LNCaP clone FGC (cell line): ENCODE results near the gene PCSK9.

Experiments used
- DNase-seq: peaks from one replicate; pipeline ENCODE4 v3.0.0-alpha.2; 2011; ENCODE audit warnings: low read depth
- H3K4me3 ChIP-seq: 2 replicates; pipeline ENCODE4 v1.5.1; 2011; ENCODE audit warnings: mild to moderate bottlenecking, low read depth, low read length, control low read depth
- TF ChIP-seq, protein P1 (sequence below): IDR thresholded peaks from 2 replicates; pipeline ENCODE4 v1.5.1; 2012; ENCODE audit warnings: mild to moderate bottlenecking; ENCODE audit not compliant: control insufficient read depth, insufficient read depth; ENCODE audit errors: extremely low read depth

Gene PCSK9

DNA sequence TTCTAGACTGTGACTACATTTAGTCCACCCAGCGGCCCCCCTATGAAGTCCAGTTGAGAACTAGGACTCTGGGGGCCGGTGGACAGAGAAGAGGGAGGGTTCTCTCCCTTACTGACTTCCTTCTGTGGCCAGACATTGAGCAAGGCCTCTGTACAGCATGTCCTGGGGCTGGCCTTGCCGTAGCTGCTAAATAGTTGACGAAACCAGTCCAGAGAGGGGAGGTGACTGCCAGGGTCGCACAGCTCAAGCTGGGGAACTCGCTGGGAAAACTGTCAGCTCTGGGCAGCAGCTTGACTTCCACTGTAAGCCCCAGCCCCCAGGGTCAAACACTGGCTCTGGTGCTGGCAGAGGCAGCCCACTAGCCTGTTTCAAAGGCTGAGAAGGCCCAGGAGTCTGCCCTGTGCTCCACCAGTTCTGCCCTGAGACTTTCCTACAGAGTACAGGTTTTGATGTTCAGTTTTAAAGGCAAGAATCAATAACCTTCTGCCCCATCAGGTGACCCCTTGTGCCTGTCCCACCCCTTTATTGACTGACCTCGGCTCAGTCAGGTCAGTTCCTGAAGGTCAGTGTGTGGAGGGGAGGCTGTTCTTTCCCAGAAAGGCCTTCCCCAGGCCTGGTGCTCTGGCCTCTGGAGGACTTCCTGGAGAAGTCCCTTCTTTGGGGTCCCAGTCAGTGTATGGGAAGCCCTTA, 14.1 kb downstream of the PCSK9 start:
- TF ChIP-seq, protein P1, sequence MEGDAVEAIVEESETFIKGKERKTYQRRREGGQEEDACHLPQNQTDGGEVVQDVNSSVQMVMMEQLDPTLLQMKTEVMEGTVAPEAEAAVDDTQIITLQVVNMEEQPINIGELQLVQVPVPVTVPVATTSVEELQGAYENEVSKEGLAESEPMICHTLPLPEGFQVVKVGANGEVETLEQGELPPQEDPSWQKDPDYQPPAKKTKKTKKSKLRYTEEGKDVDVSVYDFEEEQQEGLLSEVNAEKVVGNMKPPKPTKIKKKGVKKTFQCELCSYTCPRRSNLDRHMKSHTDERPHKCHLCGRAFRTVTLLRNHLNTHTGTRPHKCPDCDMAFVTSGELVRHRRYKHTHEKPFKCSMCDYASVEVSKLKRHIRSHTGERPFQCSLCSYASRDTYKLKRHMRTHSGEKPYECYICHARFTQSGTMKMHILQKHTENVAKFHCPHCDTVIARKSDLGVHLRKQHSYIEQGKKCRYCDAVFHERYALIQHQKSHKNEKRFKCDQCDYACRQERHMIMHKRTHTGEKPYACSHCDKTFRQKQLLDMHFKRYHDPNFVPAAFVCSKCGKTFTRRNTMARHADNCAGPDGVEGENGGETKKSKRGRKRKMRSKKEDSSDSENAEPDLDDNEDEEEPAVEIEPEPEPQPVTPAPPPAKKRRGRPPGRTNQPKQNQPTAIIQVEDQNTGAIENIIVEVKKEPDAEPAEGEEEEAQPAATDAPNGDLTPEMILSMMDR: no peak
- no peak overlapping the region for H3K4me3 ChIP-seq
- DNase-seq: no peak

DNA sequence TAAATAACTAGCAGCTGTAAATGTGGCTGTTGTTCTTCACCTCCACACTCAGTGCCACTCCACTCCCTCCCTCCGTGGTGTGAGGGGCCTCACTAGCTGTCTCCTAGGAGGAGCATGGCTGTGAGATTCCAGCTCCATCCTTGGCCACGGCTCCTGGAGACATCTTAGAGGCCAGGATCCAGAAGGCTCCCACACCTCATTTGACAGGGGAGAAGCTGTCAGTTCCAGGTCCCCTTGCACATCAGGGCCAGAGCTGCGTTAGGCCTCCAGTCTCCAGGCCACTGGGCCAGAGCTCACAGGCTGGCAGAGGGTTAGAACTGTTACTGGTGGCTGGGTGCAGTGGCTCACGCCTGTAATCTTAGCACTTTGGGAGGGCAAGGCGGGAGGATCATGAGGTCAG, 15.0 kb downstream of the PCSK9 start:
- no peak overlapping the region for H3K4me3 ChIP-seq
- TF ChIP-seq, protein P1: no peak
- DNase-seq: no peak

DNA sequence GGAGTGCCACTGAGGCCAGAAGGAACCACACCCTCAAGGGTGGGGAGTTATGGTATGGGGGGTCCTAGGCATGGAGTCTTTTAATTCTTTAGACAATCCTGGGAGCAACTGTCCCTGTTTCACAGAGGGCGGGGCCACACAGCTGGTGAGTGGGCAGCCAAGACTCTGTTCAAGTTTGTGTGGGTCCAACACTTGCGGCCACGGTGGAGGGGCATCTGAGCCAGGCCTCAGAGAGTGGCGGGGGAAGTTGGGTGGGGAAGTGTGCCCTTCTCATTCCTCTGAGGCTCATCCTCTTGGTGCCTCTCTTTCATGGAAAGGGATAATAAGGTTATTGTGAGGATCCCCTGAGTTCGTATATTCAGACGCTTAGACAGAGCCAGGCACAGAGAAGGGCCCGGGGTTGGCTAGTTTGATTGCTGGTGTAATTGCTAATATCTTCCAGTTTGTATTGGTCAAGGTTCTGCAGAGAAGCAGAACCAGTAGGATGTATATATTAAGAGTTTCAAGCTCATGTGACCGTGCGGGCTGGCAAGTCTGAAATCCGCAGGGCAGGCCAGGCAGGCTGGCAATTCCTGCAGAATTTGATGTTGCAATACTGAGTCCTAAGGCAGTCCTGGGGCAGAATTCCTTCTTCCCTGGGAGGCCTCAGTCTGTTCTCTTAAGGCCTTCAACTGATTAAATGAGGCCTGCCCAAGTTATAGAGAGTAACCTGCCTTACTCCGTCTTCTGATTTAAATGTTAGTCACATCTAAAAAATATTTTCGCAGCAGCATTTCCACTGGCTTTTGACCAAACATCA, 15.9 kb downstream of the PCSK9 start:
- TF ChIP-seq, protein P1: no peak
- no peak overlapping the region for H3K4me3 ChIP-seq
- DNase-seq: no peak

DNA sequence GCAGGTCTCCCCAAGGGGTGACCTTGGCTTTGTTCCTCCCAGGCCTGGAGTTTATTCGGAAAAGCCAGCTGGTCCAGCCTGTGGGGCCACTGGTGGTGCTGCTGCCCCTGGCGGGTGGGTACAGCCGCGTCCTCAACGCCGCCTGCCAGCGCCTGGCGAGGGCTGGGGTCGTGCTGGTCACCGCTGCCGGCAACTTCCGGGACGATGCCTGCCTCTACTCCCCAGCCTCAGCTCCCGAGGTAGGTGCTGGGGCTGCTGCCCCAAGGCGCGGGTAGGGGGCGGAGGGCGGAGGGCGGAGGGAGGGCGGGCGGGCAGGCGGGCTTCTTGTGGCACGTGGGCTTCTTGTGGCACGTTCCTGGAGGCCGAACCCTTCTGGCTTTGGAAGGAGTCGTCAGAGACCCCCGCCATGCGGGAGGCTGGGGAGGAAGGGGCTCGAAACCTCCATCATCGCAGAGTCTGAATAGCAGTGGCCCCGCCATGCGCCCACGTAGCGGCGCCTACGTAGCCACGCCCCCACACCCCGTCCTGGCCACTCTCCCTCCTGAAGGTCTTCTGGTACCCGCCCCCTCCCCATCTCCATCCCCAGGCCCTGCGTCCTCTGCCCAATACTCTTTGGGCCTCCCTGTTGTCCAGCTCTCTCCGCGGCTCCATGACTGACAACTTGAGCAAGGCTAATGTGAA, 16.7 kb downstream of the PCSK9 start:
- TF ChIP-seq, protein P1: no peak
- DNase-seq: no peak

DNA sequence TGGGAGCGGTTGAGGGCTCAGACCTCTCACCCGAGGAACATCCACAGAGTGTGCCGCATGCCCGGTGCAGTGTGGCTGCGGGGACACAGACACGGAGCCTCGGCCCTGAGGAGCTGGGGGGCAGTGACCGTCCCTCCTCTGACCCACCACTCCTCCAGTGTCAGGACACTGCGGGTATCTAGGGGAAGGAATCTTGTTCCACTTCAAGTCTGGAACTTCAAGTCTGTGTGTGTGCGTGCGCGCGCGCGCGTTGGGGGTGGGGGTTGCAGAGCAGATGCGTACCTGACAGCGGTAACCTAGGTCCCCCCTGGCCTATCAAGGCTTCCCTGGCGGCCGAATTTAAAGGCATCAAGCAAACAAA, 17.3 kb downstream of the PCSK9 start:
- TF ChIP-seq, protein P1: no peak
- no peak overlapping the region for H3K4me3 ChIP-seq
- DNase-seq: no peak

More for the DNA sequence above, 16.7 kb downstream of the PCSK9 start:
- H3K4me3 ChIP-seq: no peak overlapping the region

DNA sequence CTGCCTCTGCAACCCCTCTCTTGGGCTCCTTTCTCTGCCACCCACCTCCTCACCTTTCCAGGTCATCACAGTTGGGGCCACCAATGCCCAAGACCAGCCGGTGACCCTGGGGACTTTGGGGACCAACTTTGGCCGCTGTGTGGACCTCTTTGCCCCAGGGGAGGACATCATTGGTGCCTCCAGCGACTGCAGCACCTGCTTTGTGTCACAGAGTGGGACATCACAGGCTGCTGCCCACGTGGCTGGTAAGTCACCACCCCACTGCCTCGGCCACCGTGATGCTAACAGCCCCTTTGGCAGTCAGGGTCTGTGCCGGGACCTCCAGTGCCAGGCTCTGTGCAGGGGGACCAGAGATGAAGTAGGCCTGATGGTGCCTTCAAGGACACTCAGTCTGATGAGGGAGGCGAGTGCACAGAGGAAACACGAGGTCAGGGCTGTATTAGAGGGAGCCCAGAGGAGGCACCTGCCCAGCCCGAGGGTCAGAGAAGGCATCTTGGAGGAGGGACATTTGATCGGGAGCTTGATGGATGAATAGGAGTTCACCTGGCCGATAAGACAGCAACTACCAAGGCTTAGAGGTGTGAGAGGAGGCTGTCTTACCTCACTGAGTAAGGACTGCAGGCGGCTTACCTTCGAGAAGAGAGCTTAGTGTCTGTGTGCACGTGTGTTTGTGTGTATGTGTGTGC, 18.1 kb downstream of the PCSK9 start:
- no peak overlapping the region for H3K4me3 ChIP-seq
- DNase-seq: no peak
- TF ChIP-seq, protein P1: no peak
